NT2/D1 (cell line): ENCODE measurements around the gene ZNF746.
A peak's percentile ranks its signal among the peaks of the same experiment; 100 is the strongest.
"Not testable (repeated sequence)": the region's sequence is repeated elsewhere in the genome, so short reads cannot be mapped to it uniquely, and the experiment has no call there.

Experiments
- DNase-seq: peaks from one replicate; pipeline ENCODE4 v3.0.0-alpha.2; 2011; ENCODE audit warnings: low read depth, low spot score
- H3K27me3 ChIP-seq: 2 replicates; pipeline ENCODE4 v1.6.0; 2011; ENCODE audit warnings: mild to moderate bottlenecking; ENCODE audit not compliant: insufficient read length, insufficient read depth
- H3K36me3 ChIP-seq: 2 replicates; pipeline ENCODE4 v1.6.1; 2011; ENCODE audit warnings: mild to moderate bottlenecking, low read length, mixed read lengths; ENCODE audit not compliant: insufficient read depth, insufficient read length
- H3K4me1 ChIP-seq: 2 replicates; pipeline ENCODE4 v1.5.1; 2011; ENCODE audit not compliant: insufficient read depth, insufficient read length
- H3K4me3 ChIP-seq: 2 replicates; pipeline ENCODE4 v1.5.1; 2011; ENCODE audit warnings: low read depth; ENCODE audit not compliant: insufficient read length
- H3K9ac ChIP-seq: 2 replicates; pipeline ENCODE4 v1.6.0; 2011; ENCODE audit warnings: low read depth; ENCODE audit not compliant: insufficient read length
- H3K9me3 ChIP-seq: 2 replicates; pipeline ENCODE4 v1.5.1; 2011; ENCODE audit warnings: mild to moderate bottlenecking, low read length; ENCODE audit not compliant: insufficient read depth
- SUZ12 ChIP-seq: IDR thresholded peaks from 2 replicates; pipeline ENCODE4 v1.6.1; 2011; ENCODE audit not compliant: insufficient read length, insufficient read depth; ENCODE audit errors: extremely low read depth
- YY1 ChIP-seq: IDR thresholded peaks from 2 replicates; pipeline ENCODE4 v1.6.1; 2011; ENCODE audit not compliant: insufficient read length, insufficient read depth
- ZNF274 ChIP-seq: IDR thresholded peaks from 2 replicates; pipeline ENCODE4 v1.6.1; 2011; ENCODE audit warnings: mild to moderate bottlenecking, low read depth, low read length

The ZNF746 gene

DNA sequence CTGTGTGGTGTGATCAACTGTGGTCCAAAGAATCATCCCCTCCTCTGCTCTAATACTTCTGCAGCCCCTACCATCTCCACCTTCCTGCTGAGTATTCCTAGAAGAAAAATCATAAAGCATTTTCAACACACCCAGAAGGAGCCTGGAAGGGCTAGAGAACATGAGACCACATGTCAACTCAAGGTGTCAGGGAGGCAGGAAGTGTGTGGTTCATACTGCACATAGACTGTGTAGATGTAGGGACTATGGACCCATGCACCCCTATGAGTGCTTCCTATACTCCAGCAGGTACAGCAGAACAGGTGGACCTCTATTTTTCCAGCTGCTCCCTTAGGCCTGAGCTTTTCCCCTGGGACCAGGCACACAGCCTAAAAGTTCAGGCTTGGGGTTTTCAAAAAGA, 2.6 kb upstream of the ZNF746 start:
- H3K9me3 ChIP-seq, result no peaks in the 10 kb centered on the region; the same call in 1 of the 2 replicates
- H3K27me3 ChIP-seq, result peaks cover 31% of the 10 kb centered on the region
- peaks cover 6% of the 10 kb centered on the region for H3K4me1 ChIP-seq
- no peak for DNase-seq
- H3K36me3 ChIP-seq, result peaks cover 8% of the 10 kb centered on the region
- no peak overlapping the region for H3K9ac ChIP-seq
- H3K4me3 ChIP-seq, result no peak overlapping the region
- TF ChIP-seq SUZ12 (no peak), ZNF274 (no peak), YY1 (no peak)

- peaks cover 8% of the 10 kb centered on the region for H3K4me1 ChIP-seq
- TF ChIP-seq SUZ12 (no peak), YY1 (no peak), ZNF274 (no peak)
- peaks cover 31% of the 10 kb centered on the region for H3K27me3 ChIP-seq
- H3K9me3 ChIP-seq, result no peaks in the 10 kb centered on the region
- no peak overlapping the region for H3K4me3 ChIP-seq
- H3K36me3 ChIP-seq, result peaks cover 21% of the 10 kb centered on the region
- no peak for DNase-seq
- H3K9ac ChIP-seq, result no peak overlapping the region
Measured at GRCh38 chr7:149498811-149499210, 1.2 kb upstream of the ZNF746 start.

DNA sequence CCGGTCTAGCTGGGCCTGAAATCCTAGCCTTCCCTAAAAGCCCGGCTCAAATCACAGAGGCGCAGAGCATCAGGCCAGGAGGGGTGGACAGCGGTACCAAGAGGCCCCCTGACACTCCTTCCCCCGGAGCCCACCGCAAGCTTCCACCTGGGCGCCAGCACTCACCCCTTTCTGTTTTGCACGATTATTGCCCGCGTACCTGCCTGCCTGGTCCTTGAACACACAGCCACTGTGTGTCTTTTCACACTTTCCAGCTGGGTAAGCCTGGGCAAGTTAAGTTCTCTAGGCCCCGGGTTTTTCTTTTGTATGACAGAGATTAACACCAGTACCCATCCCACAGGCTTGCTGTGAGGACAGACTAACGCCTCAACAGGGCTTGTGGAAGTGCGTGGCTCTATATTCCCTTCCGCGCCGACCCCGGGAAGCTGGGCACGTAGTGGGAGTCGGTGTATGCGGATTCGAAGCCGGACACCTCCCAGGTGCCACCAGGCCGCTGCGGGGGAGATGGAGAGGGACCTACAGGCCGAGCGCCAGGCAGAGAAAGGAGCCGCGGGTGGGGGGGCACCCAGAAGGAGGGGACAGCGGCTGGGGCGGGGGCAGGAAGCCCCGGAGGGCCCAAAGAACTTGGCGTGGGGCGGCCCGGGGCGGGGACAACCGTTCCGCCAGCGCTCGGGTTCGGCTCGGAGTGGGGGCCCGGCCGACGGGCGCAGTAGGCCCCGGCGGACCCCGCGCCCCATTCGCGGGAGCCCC, 792 bp downstream of the ZNF746 start:
- peak overlapping the region; percentile 71 for H3K4me3 ChIP-seq
- DNase-seq, result no peak

GRCh38 chr7:149495785-149496641, 1.6 kb downstream of the ZNF746 start:
- Histone ChIP-seq H3K4me3 (no peak overlapping the region), H3K4me1 (peaks cover 8% of the 10 kb centered on the region), H3K9ac (no peak overlapping the region), H3K27me3 (peaks cover 31% of the 10 kb centered on the region), H3K36me3 (peaks cover 49% of the 10 kb centered on the region), H3K9me3 (no peaks in the 10 kb centered on the region)
- no peak for DNase-seq
- TF ChIP-seq SUZ12, result no peak
- TF ChIP-seq YY1, result no peak
- TF ChIP-seq ZNF274, result no peak

More for the DNA sequence above, 792 bp downstream of the ZNF746 start:
- peaks cover 31% of the 10 kb centered on the region for H3K27me3 ChIP-seq
- peak overlapping the region; percentile 80 for H3K9ac ChIP-seq
- peaks cover 41% of the 10 kb centered on the region for H3K36me3 ChIP-seq
- peaks cover 8% of the 10 kb centered on the region for H3K4me1 ChIP-seq
- no peak for TF ChIP-seq SUZ12
- TF ChIP-seq ZNF274, result no peak
- no peak for TF ChIP-seq YY1
- no peaks in the 10 kb centered on the region for H3K9me3 ChIP-seq

- TF ChIP-seq SUZ12, result no peak
- no peak for TF ChIP-seq ZNF274
- no peak for TF ChIP-seq YY1
- Histone ChIP-seq H3K4me3 (no peak overlapping the region), H3K36me3 (peaks cover 60% of the 10 kb centered on the region)
Measured at GRCh38 chr7:149494738-149495368, 2.8 kb downstream of the ZNF746 start.

DNA sequence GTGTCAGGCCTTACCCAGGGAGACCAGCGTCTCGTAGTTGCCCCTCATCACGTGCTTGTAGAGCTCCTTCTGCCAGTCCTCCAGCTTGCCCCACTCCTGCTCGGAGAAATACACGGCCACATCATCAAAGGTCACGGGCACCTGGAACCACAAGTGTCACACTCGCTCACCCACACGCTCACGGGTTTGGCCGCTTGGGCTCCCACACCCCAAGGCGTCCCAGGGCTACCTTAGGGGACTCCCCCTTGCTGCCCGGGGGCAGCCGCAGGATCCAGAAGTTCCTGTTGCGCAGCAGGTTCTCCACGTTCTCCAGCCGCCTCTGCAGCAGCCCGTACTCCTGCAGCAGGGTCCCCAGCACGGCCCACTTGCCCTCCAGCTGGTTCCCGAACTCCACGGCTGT, 3.6 kb downstream of the ZNF746 start:
- not testable (repeated sequence) for DNase-seq, H3K9me3 ChIP-seq, H3K9ac ChIP-seq, H3K4me3 ChIP-seq, H3K4me1 ChIP-seq
- H3K27me3 ChIP-seq, result peaks cover 12% of the 10 kb centered on the region
- peaks cover 66% of the 10 kb centered on the region for H3K36me3 ChIP-seq

More at GRCh38 chr7:149494738-149495368, 2.8 kb downstream of the ZNF746 start:
- H3K4me1 ChIP-seq, result peaks cover 8% of the 10 kb centered on the region
- no peak for DNase-seq
- no peaks in the 10 kb centered on the region for H3K9me3 ChIP-seq
- H3K9ac ChIP-seq, result no peak overlapping the region
- H3K27me3 ChIP-seq, result peaks cover 20% of the 10 kb centered on the region

DNA sequence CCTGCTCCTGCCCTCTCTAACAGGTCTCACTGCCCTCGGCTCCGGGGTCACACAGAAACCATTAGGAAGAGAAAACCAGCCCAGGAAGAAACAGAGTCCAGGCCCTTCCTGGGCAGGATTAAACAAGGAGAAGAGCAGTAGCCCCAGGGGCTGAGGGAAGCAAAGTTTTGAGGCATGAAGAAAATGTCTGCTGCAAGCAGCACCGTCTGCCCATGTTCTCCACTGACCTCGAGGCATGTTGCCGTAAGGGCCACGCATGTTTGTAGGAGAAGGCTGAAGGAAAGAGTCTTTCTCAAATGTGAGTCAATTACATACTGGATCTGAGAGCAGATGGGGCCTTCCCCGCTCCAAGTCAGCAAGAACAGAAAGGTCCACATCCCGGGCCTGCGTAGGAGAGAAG, 4.2 kb downstream of the ZNF746 start:
- no peak overlapping the region for H3K4me3 ChIP-seq
- H3K9me3 ChIP-seq, result no peaks in the 10 kb centered on the region
- peaks cover 70% of the 10 kb centered on the region for H3K36me3 ChIP-seq
- peaks cover 8% of the 10 kb centered on the region for H3K4me1 ChIP-seq
- DNase-seq, result no peak
- H3K9ac ChIP-seq, result no peak overlapping the region
- no peak for TF ChIP-seq SUZ12
- peaks cover 5% of the 10 kb centered on the region for H3K27me3 ChIP-seq
